Tracheal epithelial cell (primary cell): ENCODE measurements around the gene TEKT5. TPM values are rescaled to one million over a fixed set of nuclear protein-coding genes. Genes with fewer than 3 reads are reported as not detected.

ENCODE experiments used
- total RNA-seq: library from RNA; depleted of rRNA; stranded (reverse); fragments of >200 nt; gene quantifications from 2 replicates; pipeline ENCODE4 v1.2.1, GENCODE V29; 2014

Gene TEKT5
- 0.21 and 0.48 TPM in 2 replicates for total RNA-seq

GRCh38 chr16:10694830-10695229 is at the start of gene TEKT5:
TEKT5 (minus strand) TSS chr16:10694930; CDS start chr16:10694873, 57 bp downstream.

GRCh38 chr16:10743610-10744369 is 49.1 kb upstream of the TEKT5 start, which contains the start of gene NUBP1:
NUBP1 (plus strand) TSS chr16:10743842; CDS start chr16:10743864, 22 bp downstream.

GRCh38 chr16:10579965-10580882 is 114.5 kb downstream of the TEKT5 start, which contains the start of gene EMP2:
EMP2 (minus strand) TSS chr16:10580598; CDS start chr16:10547617, 32,981 bp downstream.

Other genes starting within 250 kb of the TEKT5 start
- gene EMP2, start 114.3 kb downstream of the TEKT5 start, total RNA-seq, result 15.7 and 37.7 TPM in 2 replicates
- 12.6 and 27.0 TPM in 2 replicates for gene NUBP1, start 48.9 kb upstream of the TEKT5 start, total RNA-seq
- not detected in 2 replicates for gene TVP23A, start 123.9 kb upstream of the TEKT5 start, total RNA-seq
- gene CIITA, start 182.3 kb upstream of the TEKT5 start, total RNA-seq, result 0.21 and 0.24 TPM in 2 replicates
- gene DEXI, start 247.5 kb upstream of the TEKT5 start, total RNA-seq, result 54.1 and 60.2 TPM in 2 replicates
- 16.9 and 17.9 TPM in 2 replicates for gene CLEC16A, start 249.6 kb upstream of the TEKT5 start, total RNA-seq